Testis (tissue), 3 donors: Measurements from ENCODE around the gene WWC1. TPM values are rescaled to one million over a fixed set of nuclear protein-coding genes. Genes with fewer than 3 reads are reported as not detected.

ENCODE experiments used
- DNase-seq: peaks from one replicate; pipeline ENCODE4 v3.0.0-alpha.2; 2019
- H3K27ac ChIP-seq, 2 donors: fragments of 200-600 bp; sonication (generic); one replicate each; pipeline ENCODE4 v1.5.1; 2019
- H3K27me3 ChIP-seq: fragments of 200-600 bp; sonication (generic); one replicate; pipeline ENCODE4 v1.5.1; 2019
- H3K36me3 ChIP-seq: fragments of 200-600 bp; sonication (generic); one replicate; pipeline ENCODE4 v1.5.1; 2017; ENCODE audit warnings: low read depth; ENCODE audit errors: missing control alignments
- H3K4me1 ChIP-seq: fragments of 200-600 bp; sonication (generic); one replicate; pipeline ENCODE4 v1.5.1; 2019
- H3K4me3 ChIP-seq, 2 donors: fragments of 200-600 bp; sonication (generic); one replicate each; pipeline ENCODE4 v1.5.1; 2017 to 2019
- H3K9me3 ChIP-seq: fragments of 200-600 bp; sonication (generic); one replicate; pipeline ENCODE4 v1.5.1; 2017
- CTCF ChIP-seq, 3 experiments: fragments of 450-650 bp in 2 of 3; fragments of 200-600 bp in 1 of 3; sonication (generic) in 1 of 3; IDR thresholded peaks; one replicate each; pipeline ENCODE4 v1.5.1; 2016 to 2019; ENCODE audit warnings: antibody characterized with exemption in 3 of 3, mild to moderate bottlenecking in 2 of 3, moderate library complexity in 1 of 3
- POLR2A ChIP-seq: fragments of 450-650 bp; IDR thresholded peaks from one replicate; pipeline ENCODE4 v1.6.1; 2017; ENCODE audit warnings: antibody characterized with exemption, mild to moderate bottlenecking, moderate library complexity
- WGBS, 2 donors: methylation state at CpG; one replicate each; pipeline ENCODE4 v1.1.5; 2018; 5-methylcytosine and 5-hydroxymethylcytosine counted together
- intact Hi-C: fragments of 100-400 bp; cut with DNase I; formaldehyde crosslinking; loops from one replicate; pipeline ENCODE4 v1.15.1; 2023; ENCODE audit warnings: low total_unique reads
- polyA plus RNA-seq: library from polyadenylated mRNA; stranded (reverse); fragments of 350-450 nt; fragmentation: Illumina TruSeq; extraction: RNeasy Lipid Tissue Mini Kit (QIAGEN cat#74804); gene quantifications from one replicate; pipeline ENCODE4 v1.2.3, GENCODE V29; 2014; ENCODE audit warnings: low read depth, low replicate concordance; ENCODE audit not compliant: insufficient read depth
- total RNA-seq, 2 donors: library from RNA; depleted of rRNA; stranded (reverse); fragments of >200 nt; gene quantifications; one replicate each; pipeline ENCODE4 v1.2.3, GENCODE V29; 2016

The WWC1 gene
- total and polyA plus RNA-seq, 3 donors from 2014 or later, result 3.7 to 6.0 (median 5.6) TPM

GRCh38 chr5:168270476-168270875, 21.0 kb upstream of the WWC1 start:
- Histone ChIP-seq H3K4me3 (no peak overlapping the region), H3K36me3 (no peaks in the 10 kb centered on the region), H3K27me3 (no peaks in the 10 kb centered on the region), H3K27ac (no peak overlapping the region), H3K4me1 (no peaks in the 10 kb centered on the region), H3K9me3 (no peaks in the 10 kb centered on the region)
- DNase-seq, result no peak
- intact Hi-C loops, result no loop called here
- TF ChIP-seq POLR2A (no peak), CTCF (IDR thresholded peaks at IDR 0.05) (no peak)
- WGBS, 2 donors, result 81 to 88% methylated on average over 3 of the region's 3 CpGs

GRCh38 chr5:168273056-168273980, 18.1 kb upstream of the WWC1 start:
- no peaks in the 10 kb centered on the region for H3K4me1 ChIP-seq
- no peak overlapping the region for H3K27ac ChIP-seq
- no peak overlapping the region for H3K4me3 ChIP-seq
- TF ChIP-seq POLR2A (no peak), CTCF (IDR thresholded peaks at IDR 0.05) (no peak)
- no peaks in the 10 kb centered on the region for H3K27me3 ChIP-seq
- 93 to 96% methylated on average over 3 of the region's 3 CpGs for WGBS, 2 donors
- H3K36me3 ChIP-seq, result no peaks in the 10 kb centered on the region
- H3K9me3 ChIP-seq, result no peaks in the 10 kb centered on the region
- DNase-seq, result no peak
- intact Hi-C loops, result no loop called here

- Histone ChIP-seq H3K4me1 (no peaks in the 10 kb centered on the region), H3K36me3 (no peaks in the 10 kb centered on the region), H3K27ac (no peak overlapping the region), H3K27me3 (no peaks in the 10 kb centered on the region), H3K9me3 (no peaks in the 10 kb centered on the region), H3K4me3 (no peak overlapping the region)
- TF ChIP-seq POLR2A, result no peak
- TF ChIP-seq CTCF (IDR thresholded peaks at IDR 0.05), result no peak
- WGBS, 2 donors, result 97 to 100% methylated on average over 1 of the region's 1 CpG
- DNase-seq, result no peak
- intact Hi-C loops, result no loop called here
Measured at GRCh38 chr5:168274406-168274805, 17.0 kb upstream of the WWC1 start.

GRCh38 chr5:168275940-168276339, 15.5 kb upstream of the WWC1 start:
- Histone ChIP-seq H3K27me3 (no peaks in the 10 kb centered on the region), H3K27ac (no peak overlapping the region), H3K9me3 (no peaks in the 10 kb centered on the region), H3K36me3 (no peaks in the 10 kb centered on the region), H3K4me1 (no peaks in the 10 kb centered on the region), H3K4me3 (no peak overlapping the region)
- WGBS, 2 donors, result 73 to 84% methylated on average over 5 of the region's 5 CpGs
- intact Hi-C loops, result no loop called here
- TF ChIP-seq POLR2A, result no peak
- TF ChIP-seq CTCF (IDR thresholded peaks at IDR 0.05), result no peak
- DNase-seq, result no peak

GRCh38 chr5:168282120-168282519, 9.3 kb upstream of the WWC1 start:
- H3K36me3 ChIP-seq, result no peaks in the 10 kb centered on the region
- no peak overlapping the region for H3K4me3 ChIP-seq
- H3K9me3 ChIP-seq, result no peaks in the 10 kb centered on the region
- intact Hi-C loops, result no loop called here
- DNase-seq, result no peak
- WGBS, 2 donors, result 40 to 52% methylated on average over 7 of the region's 7 CpGs
- no peak for TF ChIP-seq CTCF (IDR thresholded peaks at IDR 0.05)
- no peak for TF ChIP-seq POLR2A
- H3K27ac ChIP-seq, result no peak overlapping the region
- H3K4me1 ChIP-seq, result no peaks in the 10 kb centered on the region
- no peaks in the 10 kb centered on the region for H3K27me3 ChIP-seq
